ENCODE data around the gene NOP9.

- TF ChIP-seq CTCF (IDR thresholded peaks at IDR 0.05): no peak
- no peak for TF ChIP-seq EZH2 (IDR thresholded peaks at IDR 0.05)
Measured at GRCh38 chr14:24309538-24310264, 10.1 kb downstream of the NOP9 start, which contains the start of gene LTB4R2.
